ENCODE data around the gene MYH6.
"Not testable (repeated sequence)": the region's sequence is repeated elsewhere in the genome, so short reads cannot be mapped to it uniquely, and the experiment has no call there.

MYH6 gene

DNA sequence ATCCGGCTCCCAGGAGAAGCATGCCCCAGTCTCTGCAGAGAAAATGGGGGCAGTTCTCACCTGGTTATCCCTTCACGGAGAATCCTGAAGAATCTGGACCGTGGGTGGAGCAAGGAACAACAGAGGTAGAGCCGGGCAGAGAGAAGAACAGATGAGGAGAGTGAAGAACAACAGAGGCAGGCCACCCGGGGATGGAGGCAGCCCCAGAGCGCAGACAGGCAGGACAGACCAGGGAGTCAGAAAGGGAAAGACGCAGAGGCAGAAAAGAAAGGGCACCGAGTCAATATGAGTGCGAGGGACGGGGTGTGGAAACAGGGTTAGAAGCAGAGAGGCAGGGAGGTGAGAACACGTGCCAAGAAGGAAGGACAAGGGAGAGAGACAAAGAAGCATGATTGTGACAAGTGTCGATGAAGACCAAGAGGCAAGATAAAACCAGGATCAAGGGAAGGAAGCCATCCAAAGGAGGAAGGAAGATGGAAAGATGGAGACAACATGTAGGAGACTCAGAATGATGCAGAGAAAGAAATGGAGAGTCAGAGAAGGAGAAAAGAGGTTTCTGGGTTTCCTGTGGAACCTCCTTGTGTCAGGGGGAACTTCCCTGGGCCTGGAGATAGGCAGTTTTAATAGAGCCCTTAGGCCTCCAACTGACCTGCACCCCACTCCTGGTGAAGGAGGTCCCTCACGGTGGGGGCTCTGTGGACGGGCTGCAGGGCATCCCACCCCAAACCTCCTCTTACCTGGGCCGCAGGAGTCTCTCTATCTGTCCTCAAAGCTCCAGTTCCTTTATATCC lies at the start of gene MYH6:
Gene MYH6, minus strand, starts transcription at position 758 of the 791 bp plus-strand sequence. CDS start 1,050 bp downstream, outside the sequence.
- ATAC-seq = no peak

DNA sequence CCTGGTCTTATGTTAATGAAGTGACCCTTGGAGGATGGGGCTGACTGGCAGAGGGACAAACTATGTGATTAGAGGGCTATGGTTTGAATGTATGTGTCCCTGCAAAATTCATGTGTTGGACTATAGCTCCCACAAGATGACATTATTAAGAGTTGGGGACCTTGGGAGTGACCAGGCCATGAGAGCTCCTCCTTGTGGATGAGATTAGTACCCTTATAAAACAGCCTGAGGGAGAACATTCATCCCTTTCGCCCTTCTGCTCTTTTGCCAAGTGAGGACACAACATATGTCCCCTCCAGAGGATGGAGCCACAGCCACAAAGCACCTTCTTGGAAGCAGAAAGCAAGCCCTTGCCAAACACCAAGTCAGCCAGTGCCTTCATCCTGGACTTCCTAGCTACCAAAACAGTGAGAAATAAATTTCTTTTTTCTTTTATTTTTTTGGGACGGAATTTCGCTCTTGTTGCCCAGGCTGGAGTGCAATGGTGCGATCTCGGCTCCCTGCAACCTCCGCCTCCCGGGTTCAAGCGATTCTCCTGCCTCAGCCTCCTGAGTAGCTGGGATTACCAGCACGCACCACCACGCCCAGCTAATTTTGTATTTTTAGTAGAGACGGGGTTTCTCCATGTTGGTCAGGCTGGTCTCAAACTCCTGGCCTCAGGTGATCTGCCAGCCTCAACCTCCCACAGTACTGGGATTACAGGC lies 49.0 kb upstream of the MYH6 start:
- ATAC-seq = not testable (repeated sequence)

DNA sequence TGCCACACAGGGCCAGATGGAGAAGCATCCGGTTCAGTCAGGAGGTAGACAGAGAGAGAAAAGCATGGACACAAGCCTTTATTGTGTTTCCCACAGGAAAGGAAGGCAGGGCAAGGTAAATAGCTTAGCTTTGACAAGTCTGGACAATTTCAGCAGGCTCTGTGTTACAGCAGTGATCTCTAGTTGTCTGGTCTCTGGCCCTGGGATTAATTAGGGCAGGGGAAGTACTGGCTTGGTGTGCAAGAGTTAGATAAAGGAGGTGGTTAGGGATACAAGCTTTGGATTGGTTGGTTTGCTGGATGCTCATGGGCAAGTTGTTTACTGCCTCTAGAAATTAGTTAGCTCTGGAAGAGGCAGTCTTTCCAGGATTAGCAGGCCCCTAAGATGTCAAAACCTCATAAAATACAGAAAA lies 46.4 kb upstream of the MYH6 start:
- ATAC-seq = no peak

DNA sequence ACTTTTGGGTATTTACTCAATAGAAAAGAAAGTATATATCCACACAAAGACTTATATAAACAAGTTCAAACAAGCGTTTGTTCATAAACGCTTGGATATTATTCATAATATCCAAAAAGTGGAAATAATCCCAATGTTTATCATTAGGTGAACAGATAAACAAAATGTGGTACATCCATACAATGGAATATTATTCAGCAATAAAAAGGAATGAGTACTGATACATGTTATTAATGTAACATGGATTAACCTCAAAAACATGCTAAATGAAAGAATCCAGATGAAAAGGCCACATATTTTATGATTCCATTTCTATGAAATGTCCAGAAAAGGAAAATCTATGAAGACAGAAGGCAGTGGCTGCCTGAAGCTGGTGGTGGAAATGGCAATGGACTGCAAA lies 44.2 kb upstream of the MYH6 start:
- no peak for ATAC-seq

DNA sequence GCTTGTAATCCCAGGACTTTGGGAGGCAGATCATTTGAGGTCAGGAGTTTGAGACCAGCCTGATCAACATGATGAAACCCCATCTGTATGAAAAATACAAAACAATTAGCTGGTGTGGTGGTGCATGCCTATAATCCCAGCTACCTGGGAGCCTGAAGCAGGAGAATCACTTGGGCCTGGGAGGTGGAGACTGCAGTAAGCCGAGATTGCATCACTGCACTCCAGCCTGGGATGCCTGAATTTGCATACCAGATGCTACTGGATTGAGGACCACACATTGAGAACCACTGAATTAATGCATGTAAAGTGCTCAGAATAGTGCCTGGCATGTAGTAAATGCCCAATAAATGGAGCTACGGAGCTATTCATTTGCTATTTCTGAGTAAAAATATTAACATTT lies 42.3 kb upstream of the MYH6 start:
- no peak for ATAC-seq

DNA sequence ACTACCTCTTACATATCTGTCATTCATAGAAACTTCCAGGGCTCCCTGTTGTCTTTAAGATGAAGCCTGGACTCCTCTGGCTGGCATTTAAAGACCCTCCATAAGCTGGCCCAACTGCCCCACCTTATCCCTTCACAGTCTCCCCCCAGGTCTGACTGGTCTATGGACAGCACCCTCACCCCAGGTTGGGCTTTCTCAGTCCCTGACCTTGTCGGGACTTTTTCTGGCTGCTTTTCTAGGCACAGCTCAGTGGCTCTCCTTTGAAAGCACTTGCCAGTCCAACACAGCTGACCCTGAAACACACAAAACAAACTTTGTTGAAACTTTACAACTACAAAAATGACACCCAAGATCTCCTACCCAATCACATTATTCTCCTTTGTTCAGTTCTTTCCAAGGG lies 41.2 kb upstream of the MYH6 start:
- ATAC-seq = no peak

DNA sequence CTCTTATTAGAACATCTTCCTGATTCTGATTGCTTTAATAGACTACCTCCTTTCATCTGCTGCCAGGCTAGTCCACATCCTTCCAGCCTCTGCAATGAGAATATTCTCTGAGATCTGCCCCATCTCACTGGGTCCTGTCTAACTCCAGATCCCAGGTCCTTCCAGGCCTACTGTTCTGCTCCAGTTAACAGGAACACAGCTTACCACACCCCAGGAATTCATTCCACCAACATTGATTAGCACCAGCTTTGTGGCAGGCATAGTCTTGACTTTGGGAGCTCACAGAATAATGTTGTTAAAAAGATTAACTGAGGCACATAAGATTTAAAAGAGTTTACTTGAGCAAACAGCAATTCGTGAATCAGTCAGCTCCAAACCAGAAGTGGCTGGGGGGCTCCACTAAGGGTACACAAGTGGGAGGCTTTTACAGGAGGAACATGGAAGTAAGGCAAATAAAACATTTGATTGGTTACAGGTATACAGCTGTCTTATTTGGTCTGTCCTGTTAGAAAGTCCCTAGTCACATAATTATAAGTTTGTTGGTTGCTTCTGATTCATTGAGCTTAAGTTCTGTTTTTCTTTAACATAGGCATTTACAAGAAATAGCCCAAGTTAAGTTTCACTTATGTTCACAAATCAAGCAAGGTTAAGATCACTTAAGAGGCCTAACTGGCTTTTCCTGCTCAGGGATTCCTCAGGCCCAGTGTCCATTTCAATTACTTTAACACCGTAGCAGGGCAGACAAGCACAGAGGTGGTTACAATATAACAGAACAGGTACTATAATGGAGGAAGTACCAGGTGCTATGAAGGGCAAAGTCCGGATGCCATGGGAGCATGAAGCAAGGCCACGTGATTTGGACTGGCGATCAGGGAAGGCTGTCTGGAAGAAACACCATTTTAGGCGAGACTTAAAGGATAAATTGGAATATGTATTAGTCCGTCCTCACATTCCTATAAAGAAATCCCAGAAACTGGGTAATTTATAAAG lies 39.6 kb upstream of the MYH6 start:
- ATAC-seq = peak; percentile 60 to 78

DNA sequence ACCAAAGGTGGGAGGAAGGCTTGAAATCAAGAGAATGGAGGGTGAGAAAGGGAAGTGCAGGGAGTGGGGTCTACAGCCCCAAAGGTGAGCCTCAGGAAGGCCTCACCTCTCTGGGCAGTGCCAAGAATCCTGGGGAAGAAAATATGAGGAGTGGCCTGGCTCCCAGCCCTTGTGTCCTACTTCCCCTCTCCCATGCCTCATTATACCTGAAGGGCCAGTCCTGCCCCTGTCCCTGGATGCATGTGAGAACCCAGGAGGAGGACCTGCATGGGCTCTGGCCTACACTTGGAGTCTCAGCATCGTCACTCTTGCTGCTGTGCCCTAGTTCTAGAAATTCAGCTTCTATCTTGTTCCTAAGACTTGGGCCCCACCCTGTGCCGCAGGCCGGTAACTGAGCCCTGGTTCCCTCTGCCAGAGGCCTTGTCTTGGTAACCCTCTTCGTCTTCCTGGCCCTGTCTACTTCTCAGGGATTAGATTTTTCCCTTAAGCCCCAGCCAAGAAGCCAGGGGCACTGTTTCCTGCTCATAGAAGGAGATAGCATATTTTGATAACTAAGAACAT lies 38.3 kb upstream of the MYH6 start:
- peak in 1 of 2 donors; percentile 4 for ATAC-seq

DNA sequence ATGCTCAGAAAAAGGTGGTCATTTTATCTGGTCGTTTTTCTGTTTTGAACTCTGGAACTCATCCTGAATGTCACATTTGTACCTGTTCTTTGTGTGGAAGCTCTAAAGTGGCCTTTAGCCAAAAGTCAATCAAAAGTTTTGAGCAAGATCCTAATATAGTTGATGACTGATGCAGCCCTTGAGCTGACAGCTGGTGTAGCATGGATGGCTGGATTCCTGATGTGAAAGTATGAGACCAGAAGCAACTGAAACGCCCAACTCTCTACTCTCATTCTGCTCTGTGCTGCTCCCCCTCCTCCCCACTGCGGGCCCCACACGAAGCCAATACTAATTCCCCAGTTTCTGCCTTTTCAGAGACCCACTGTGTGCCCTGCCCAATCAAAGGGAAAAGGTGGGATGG lies 37.7 kb upstream of the MYH6 start:
- ATAC-seq = no peak

DNA sequence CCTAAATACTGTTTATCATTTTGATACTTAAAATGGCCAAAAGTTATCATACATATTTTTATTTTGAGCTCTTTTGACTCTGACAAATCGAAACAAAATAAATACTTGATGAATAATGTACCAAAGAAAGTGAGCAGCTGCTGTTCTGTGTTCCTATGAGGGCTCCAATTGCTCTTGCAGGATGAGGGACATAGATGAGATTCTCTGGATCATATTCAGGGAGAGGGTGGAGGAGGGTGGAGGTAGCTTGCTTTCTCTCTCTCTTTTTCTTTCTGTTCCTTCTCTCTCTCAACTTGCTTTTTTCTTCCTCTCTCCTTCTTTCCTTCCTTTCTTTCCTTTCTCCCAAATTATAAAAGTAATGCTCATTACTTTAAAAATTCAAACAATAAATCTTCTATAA lies 36.2 kb upstream of the MYH6 start:
- no peak for ATAC-seq

DNA sequence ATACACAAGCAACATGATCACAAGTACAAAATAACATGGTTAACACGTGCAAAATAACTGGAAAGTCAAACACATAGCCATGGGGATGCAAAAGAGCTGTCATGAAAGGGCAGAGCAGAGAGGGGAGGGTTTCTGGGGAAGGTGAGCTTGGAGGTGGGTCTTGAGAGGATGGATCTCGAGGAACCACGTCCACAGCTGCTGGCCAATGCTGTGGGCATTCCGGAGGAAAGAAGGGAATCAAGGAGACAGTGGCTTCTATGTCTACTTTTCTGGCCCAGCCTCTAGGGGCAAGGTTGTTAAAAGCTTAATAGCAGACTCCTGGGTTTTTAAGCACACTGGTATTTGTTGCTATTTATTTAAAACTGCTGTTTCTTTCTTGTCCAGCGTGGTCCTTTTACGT lies 35.8 kb upstream of the MYH6 start:
- ATAC-seq = no peak

DNA sequence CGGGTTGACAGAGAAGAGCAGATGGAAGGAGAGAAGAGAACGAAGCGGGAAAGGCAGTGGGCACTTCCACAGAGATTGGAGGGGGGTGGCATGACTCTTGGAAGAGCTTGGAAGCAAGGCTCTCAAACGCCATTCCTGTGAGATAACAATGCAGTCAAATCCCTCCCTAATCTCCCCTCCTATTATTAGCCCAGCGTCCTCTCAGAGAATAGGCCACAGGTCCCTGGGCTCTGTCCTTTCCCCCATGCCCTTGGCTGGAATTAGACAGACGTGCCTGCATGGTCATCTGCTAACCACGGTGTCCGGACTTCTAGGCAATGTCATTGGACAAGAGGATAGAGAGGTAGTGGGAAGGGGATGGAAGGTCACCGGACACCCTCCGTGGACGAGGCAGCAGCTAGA lies 35.3 kb upstream of the MYH6 start:
- no peak for ATAC-seq

DNA sequence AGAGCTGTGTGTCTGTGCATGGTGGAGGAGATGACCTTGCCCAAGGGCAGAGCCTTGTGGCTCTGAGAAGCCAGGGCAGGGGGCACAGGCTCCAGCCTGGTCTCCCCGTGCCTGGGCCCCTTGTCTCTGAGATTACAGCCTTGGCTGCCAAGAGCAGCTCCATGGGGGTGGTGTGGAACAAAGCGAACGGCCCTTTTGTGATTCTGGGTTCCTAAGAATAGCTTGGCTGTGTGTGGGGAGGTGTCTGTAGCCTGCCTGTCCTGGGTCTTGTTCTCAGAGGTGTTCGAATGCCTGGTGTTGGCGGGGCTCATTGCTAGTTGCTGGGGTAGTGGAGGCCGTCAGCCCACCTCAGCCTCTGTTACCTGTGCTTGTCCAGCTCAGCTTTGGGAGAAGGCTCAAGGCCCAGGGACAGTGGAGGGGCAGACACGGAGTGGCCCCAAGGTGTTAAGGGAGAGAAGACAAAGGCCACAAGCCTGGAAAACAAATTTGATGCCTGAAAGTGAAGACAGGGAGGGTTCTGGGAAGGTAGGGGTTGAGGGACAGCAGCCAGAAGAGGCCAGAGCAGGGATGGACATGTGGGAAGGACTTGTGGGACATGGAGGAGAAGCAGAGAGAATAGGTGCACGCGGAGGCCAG lies 34.8 kb upstream of the MYH6 start:
- ATAC-seq = no peak

DNA sequence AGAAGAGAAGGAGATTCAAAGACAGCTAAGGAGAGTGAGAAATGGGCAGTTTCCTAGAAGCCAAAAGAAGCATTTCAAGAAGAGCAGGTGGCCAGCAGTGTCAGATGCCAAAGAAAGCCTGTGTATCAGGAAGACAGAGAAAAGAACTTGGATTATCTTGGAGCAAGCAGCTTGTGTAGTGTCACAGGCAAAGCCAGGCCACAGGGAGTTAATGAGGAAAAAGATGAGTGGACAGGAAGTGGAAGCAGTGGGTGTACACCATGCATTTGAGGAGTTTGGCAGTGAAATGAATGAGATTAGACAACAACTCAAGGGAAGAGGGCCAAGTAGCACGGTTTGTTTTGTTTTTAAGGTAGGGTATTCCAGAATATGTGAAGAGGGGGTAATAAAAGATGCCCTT lies 33.0 kb upstream of the MYH6 start:
- ATAC-seq = no peak

DNA sequence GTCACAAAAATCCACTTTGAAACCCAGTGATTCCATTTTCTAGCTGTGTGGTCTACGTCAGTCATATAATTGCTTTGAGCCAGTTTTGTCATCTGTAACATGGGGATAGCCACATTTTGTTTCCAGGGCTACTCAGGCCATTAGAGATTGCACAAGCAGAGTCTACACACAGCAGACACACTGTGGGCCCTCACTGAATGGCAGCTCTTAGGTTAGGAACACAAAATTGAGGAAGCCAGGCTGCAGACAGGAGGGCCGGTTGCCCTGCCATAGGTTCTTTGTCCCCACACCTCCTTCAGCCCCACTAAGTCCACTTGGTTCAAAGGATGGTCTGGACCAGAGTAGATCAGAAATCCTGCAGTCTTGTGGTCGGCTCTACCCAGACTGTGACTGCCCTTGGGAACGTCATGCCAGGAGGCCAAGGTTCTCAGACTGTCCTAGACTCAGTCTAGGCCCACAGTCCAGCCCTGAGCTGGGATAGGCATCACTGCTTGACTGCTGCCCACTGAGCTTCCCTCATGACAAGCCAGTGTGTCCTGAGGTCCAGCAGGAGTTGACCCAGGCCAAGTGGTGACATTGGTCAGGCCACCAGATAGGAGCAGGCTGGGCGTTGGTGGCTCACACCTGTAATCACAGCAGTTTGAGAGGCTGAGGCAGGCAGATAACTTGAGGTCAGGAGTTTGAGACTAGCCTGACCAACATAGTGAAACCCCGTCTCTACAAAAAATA lies 31.2 kb upstream of the MYH6 start:
- ATAC-seq = no peak

DNA sequence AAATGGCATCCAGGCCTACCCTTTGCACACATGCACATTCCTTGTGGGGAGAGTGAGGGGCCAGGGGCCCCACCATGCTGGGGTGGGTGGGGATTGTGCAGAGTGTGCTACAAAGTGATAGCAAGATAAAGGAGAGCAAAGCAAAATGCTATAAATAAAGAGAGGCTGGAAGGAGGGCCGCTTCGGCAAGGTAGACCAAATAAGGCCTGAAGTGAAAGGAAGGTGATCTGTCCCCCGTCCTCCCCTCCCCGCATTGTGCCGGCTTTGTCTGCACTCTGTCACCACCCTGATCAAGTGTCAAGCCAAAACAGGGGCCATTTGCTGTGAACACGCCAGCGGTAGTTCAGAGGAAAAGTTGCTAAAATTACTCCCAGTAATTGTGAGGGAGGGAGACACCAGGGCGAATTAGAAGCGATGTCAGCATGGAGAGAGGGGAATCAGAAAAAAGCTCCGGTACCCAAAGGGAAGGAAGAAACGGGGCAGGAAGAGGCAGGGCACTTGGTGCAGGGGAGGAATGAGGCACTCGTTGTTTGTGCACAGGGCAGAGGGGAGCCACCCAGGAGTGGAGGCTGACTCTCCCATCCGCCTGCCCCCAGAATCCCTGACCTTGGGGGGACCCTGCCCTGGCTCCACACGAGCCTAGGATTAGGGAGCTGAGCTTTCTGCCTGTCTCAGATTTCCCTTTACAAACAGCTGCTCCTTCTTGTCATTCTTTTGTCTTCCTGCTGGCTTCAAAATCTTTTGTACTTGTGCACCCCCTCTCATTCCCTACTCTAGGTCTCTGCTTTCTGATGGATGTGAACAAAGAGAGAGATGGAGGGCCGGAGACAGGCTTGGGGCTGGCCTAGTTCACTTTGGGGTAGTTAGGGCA lies 30.3 kb upstream of the MYH6 start:
- ATAC-seq = no peak

DNA sequence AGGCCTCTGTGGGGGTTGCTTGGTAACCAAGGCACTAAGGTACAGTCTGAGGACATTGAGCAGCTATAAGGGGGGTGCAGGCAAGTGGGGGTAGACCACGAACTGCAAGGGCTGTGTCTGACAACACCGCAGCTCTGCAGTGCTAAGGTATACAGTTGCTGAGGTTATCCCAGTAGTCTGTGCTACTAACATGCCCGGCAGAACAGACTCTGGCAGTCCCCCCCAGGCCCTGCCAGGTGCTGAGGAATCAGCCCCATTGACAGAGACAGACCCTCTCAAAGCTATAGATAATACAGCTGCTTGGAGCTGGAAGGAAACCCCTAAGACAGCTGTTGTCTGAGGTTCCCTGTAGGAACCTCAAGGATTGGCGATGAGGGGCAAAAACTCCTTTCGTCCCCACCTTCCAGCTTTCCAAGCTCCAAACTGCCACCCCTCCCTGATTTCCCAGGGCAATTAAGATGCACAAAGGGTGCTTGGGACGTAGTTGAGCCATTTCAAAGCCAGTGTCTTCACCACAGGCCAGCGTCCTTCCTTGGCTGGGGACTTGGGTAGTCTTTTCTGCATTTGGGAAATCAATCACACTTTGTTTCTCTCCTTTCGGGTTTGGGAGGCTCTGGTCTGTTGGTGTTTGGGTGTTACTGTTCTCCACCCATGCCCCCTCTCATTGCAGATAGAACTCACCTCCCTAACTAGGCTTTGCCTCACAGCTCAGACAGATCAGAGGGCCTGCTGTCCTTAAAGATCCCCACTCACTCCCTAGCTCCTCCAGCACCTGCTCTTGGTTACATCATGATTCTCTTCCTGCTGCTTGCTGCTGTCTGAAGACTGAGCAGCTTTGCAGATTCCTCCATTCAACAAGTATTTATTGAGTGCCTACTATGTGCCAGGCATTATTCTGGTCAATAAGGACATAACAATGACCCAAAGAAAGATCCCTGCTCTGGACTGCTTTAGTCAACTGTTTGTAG lies 29.3 kb upstream of the MYH6 start:
- no peak for ATAC-seq

DNA sequence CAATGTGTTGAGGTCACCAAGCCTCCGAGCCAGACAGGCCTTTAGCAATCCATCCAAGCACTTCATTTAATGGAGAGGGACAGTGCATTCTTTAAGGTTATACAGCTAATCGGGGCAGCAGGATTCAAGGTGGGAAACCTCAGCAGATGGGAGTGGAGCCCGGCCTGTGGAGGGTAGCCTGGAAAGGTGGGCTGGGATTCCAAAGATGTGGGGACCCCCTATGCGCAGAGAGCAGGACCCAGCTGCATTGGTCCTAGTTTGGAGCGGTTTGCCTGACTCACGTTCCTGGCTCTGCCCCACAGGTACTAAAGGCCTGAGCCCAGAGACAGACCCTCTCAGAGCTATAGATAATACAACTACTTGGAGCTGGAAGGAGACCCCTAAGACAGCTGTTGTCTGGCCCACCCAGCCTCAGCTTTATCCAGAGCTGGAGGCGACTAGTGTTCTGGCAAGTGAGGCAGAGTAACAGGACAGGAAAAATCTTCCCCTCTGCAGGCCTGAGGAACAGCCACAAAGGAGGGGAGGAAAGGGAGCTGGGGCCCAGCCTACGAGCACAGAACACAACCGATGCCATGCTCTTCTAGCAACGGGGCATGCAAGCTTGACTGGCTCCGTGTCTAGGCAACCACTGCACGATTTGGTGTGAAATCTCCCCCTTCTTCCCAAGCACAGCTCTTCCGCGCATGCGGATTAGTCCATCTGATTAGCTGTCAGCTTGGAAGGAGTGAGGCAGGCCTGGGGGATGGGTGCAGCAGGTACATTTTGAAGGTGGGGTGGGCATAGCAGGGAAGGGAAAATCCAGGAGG lies 28.5 kb upstream of the MYH6 start:
- ATAC-seq = no peak

Data from activated CD4-positive, CD25-positive, alpha-beta regulatory T cell treated with anti-CD3 and anti-CD28 coated beads, Interleukin-2, amount 50 U/mL, for 24 hours (primary cell).